Ovary (tissue), 9 donors: ENCODE data around the gene MYO6. TPM values are rescaled to one million over a fixed set of nuclear protein-coding genes. Genes with fewer than 3 reads are reported as not detected.

ENCODE experiments used
- DNase-seq, 5 donors: peaks; one replicate each; pipeline ENCODE4 v3.0.0-alpha.2; 2019 to 2020
- H3K27ac ChIP-seq, 2 donors: fragments of 200-600 bp; one replicate each; pipeline versions ENCODE4 v1.5.1 to v1.8.0; 2019 to 2022
- H3K27me3 ChIP-seq: fragments of 200-600 bp; one replicate; pipeline ENCODE4 v1.8.0; 2022
- H3K36me3 ChIP-seq: fragments of 200-600 bp; sonication (generic); one replicate; pipeline ENCODE4 v1.5.1; 2019
- H3K4me1 ChIP-seq: one replicate; pipeline ENCODE4 v1.8.1; 2013; ENCODE audit warnings: mild to moderate bottlenecking, moderate library complexity; ENCODE audit not compliant: insufficient read depth
- H3K4me3 ChIP-seq: fragments of 200-600 bp; sonication (generic); one replicate; pipeline ENCODE4 v1.5.1; 2017
- H3K9me3 ChIP-seq, 2 donors: fragments of 200-600 bp in 1 of 2; sonication (generic) in 1 of 2; one replicate each; pipeline versions ENCODE4 v1.5.1 to v1.8.1; 2013 to 2019; ENCODE audit warnings: mild to moderate bottlenecking in 1 of 2, moderate library complexity in 1 of 2
- CTCF ChIP-seq, 3 donors: fragments of 450-650 bp in 2 of 3; fragments of 200-600 bp in 1 of 3; IDR thresholded peaks; one replicate each; pipeline versions ENCODE4 v1.5.1 to v1.8.0; 2016 to 2022; ENCODE audit warnings: antibody characterized with exemption in 3 of 3, mild to moderate bottlenecking in 1 of 3
- EP300 ChIP-seq: sonication (generic); formaldehyde crosslinking; IDR thresholded peaks from one replicate; pipeline ENCODE4 v1.6.1; 2017; ENCODE audit warnings: antibody characterized with exemption
- POLR2A ChIP-seq: fragments of 450-650 bp; IDR thresholded peaks from one replicate; pipeline ENCODE4 v1.6.1; 2017; ENCODE audit warnings: antibody characterized with exemption, mild to moderate bottlenecking, moderate library complexity
- WGBS, 3 donors: extraction: QIAGEN DNeasy Blood & Tissue Kit in 1 of 3; methylation state at CpG; one replicate each; pipeline versions ENCODE4 v1.1.5 to v1.1.7; 2013 to 2017; 5-methylcytosine and 5-hydroxymethylcytosine counted together
- intact Hi-C, 4 donors: fragments of 100-400 bp; cut with DNase I; formaldehyde crosslinking; loops; one replicate each; pipeline versions ENCODE4 v1.11.0 to v1.15.1; 2022 to 2023
- polyA plus RNA-seq, 2 donors: library from polyadenylated mRNA; stranded (reverse); fragments of 200-250 nt in 1 of 2; fragments of 350-450 nt in 1 of 2; fragmentation: Illumina TruSeq in 1 of 2; extraction: RNeasy Lipid Tissue Mini Kit (QIAGEN cat#74804) in 1 of 2; gene quantifications; one replicate each; pipeline ENCODE4 v1.2.3, GENCODE V29; 2013 to 2014
- total RNA-seq, 7 donors: library from RNA; depleted of rRNA in 2 of 7; stranded (reverse); fragments of >200 nt in 2 of 7; fragmentation: NEBNext Ultra II Directional in 3 of 7; extraction: Animal tissue kit (Norgen Biotek cat#: 25700) in 3 of 7; gene quantifications; one replicate each; pipeline versions ENCODE4 v1.1.0 to v1.2.4, GENCODE V29; 2016 to 2023
- donor health status: DM: no; HTN: no; CAD: no; lungs with moderate emphysema.
- donor health status: DM: no; HTN: no; CAD: no.
- donor health status: Bipolar disorder and iron deficiency.
- donor health status: DM: yes; HTN: yes; CAD: no.
- donor health status: DM: no; HTN: no; CAD: no.
- donor health status: DM: yes; HTN: yes; CAD: no.

The MYO6 gene
- total and polyA plus RNA-seq, 9 donors: 4.4 to 20.8 (median 12.3) TPM

DNA sequence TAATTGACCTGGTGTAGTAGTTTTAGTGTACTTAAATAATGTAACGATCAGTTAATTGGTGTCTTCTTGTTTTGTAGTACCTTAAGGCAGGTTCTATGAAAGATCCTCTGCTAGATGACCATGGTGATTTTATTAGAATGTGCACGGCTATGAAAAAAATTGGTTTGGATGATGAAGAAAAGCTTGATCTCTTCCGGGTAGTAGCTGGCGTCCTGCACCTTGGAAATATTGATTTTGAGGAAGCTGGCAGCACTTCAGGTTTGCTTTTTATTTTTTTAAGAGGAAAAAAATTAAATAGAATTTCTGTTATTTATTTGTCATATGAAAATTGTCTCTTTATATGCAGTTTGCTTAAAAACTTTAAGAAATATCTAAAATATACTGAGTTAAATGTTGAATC lies 99.2 kb downstream of the MYO6 start:
- 94 to 97% (median 97%) methylated on average over 4 of the region's 4 CpGs for WGBS, 3 donors
- Histone ChIP-seq H3K4me1 (peaks cover 2% of the 10 kb centered on the region), H3K9me3 (no peaks in the 10 kb centered on the region), H3K27ac (no peak overlapping the region), H3K36me3 (no peaks in the 10 kb centered on the region), H3K27me3 (no peaks in the 10 kb centered on the region), H3K4me3 (no peak overlapping the region)
- no peak for TF ChIP-seq CTCF (IDR thresholded peaks at IDR 0.05)
- no peak for TF ChIP-seq POLR2A
- TF ChIP-seq EP300: no peak
- no peak for DNase-seq
- intact Hi-C loops: no loop called here

DNA sequence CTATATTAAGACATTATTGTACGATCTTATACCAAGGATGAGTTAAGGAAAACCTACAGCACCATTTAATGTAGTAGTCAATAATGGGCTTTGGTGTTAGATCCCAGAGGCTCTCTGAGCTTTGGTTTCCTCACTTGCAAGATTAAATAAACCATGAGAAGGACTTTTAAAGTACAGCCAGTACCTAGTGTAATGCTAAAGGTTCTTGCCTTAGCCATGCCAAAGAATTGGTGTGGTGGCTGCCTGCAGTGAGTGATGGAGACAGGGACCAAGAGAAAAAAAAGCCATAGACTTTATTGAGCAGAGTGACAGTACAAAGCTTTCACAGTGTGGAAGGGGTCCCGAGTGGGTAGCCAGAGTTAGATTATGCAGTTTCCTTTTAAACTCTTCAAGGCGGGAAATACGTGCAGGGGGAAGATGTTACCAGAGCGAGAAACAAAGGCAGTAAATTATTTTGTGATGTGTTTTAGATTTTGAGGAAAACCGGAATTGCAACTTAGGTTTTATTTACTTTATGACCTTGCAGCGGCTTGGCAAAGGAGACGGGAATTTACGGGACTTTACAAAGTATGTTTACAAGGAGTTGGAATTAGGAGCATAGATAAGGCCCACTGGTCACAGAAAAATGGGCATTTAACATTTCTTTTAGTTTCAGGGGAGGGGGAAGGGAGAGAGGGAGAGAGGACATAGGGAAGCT lies 100.4 kb downstream of the MYO6 start:
- Histone ChIP-seq H3K27me3 (no peaks in the 10 kb centered on the region), H3K4me3 (no peak overlapping the region), H3K36me3 (no peaks in the 10 kb centered on the region), H3K4me1 (peaks cover 2% of the 10 kb centered on the region), H3K27ac (no peak overlapping the region), H3K9me3 (no peaks in the 10 kb centered on the region)
- TF ChIP-seq POLR2A (no peak), EP300 (no peak), CTCF (IDR thresholded peaks at IDR 0.05) (no peak)
- WGBS, 3 donors: 16 to 27% (median 17%) methylated on average over 9 of the region's 9 CpGs
- intact Hi-C loops: no loop called here
- no peak for DNase-seq

DNA sequence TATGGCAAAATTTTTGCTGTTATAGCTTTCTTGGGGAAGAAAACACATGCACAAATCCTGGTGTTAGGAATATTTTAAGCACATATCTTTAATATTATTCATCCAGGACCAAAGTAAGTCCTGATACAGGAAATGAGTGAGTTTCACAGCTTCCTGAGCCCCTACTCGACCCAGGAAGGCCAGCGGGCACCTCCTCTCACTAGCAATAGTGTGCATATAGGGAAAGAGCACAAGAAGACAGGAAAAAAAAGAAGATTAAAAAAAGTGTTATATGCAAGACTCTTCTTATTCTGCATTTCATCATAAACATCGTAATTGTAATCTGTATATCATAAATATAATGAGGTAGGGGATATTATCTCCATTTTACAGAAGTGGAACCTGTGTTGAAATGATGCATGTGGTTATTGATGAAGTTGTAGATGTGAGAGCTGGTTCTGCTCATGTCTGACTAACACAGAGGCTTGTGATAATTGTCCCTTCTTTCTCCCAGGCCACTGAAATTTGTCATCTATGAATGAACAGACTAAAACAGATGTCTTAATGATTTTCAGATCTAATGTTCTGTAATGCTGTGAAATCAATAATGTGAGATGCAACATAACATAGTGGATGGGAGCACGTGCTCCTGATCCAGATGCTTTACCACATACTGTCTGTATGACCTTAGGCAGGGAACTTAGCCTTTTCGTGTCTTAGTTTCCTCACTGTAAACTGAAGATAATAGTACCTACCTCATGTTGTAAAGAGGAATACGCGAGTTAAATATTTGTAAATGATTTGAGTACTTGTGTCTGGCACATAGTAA lies 101.2 kb downstream of the MYO6 start:
- intact Hi-C loops: no loop called here
- Histone ChIP-seq H3K9me3 (no peaks in the 10 kb centered on the region), H3K27ac (no peak overlapping the region), H3K36me3 (no peaks in the 10 kb centered on the region), H3K4me1 (peaks cover 2% of the 10 kb centered on the region), H3K4me3 (no peak overlapping the region), H3K27me3 (no peaks in the 10 kb centered on the region)
- WGBS, 3 donors: 74 to 80% (median 75%) methylated on average over 7 of the region's 7 CpGs
- no peak for TF ChIP-seq POLR2A
- no peak for TF ChIP-seq CTCF (IDR thresholded peaks at IDR 0.05)
- no peak for TF ChIP-seq EP300
- DNase-seq: no peak

GRCh38 chr6:75852721-75853120 lies 103.7 kb downstream of the MYO6 start:
- no peaks in the 10 kb centered on the region for H3K9me3 ChIP-seq
- intact Hi-C loops: no loop called here
- no peaks in the 10 kb centered on the region for H3K36me3 ChIP-seq
- no peak for DNase-seq
- WGBS, 3 donors: 63 to 70% (median 63%) methylated on average over 4 of the region's 4 CpGs
- H3K27ac ChIP-seq: no peak overlapping the region
- TF ChIP-seq CTCF (IDR thresholded peaks at IDR 0.05) (no peak), POLR2A (no peak), EP300 (no peak)
- no peaks in the 10 kb centered on the region for H3K27me3 ChIP-seq
- peaks cover 2% of the 10 kb centered on the region for H3K4me1 ChIP-seq
- H3K4me3 ChIP-seq: no peak overlapping the region
